ENCODE results near the gene CSMD2. TPM values are rescaled to one million over a fixed set of nuclear protein-coding genes. Genes with fewer than 3 reads are reported as not detected.

Gene CSMD2
- total RNA-seq, 4 donors from 2014 or later, result 8.6 TPM; not detected in 3

GRCh38 chr1:33618636-33619035 lies 546.4 kb downstream of the CSMD2 start:
- no peak for DNase-seq
- H3K36me3 ChIP-seq, result no peaks in the 10 kb centered on the region
- no peaks in the 10 kb centered on the region for H3K9me3 ChIP-seq
- no peaks in the 10 kb centered on the region for H3K4me1 ChIP-seq
- intact Hi-C loops (cut with DNase I; ENCODE audit: low total_unique reads), result no loop called here
- TF ChIP-seq POLR2A (IDR thresholded peaks at IDR 0.05), result no peak
- no peak for TF ChIP-seq CTCF (IDR thresholded peaks at IDR 0.05)
- no peak overlapping the region for H3K27ac ChIP-seq
- H3K4me3 ChIP-seq, result no peak overlapping the region
- H3K27me3 ChIP-seq, result no peaks in the 10 kb centered on the region

GRCh38 chr1:33617451-33617850 lies 547.6 kb downstream of the CSMD2 start:
- no peak overlapping the region for H3K27ac ChIP-seq
- intact Hi-C loops (cut with DNase I; ENCODE audit: low total_unique reads), result no loop called here
- no peaks in the 10 kb centered on the region for H3K27me3 ChIP-seq
- H3K9me3 ChIP-seq, result no peaks in the 10 kb centered on the region
- no peaks in the 10 kb centered on the region for H3K4me1 ChIP-seq
- H3K36me3 ChIP-seq, result no peaks in the 10 kb centered on the region
- no peak for DNase-seq
- no peak overlapping the region for H3K4me3 ChIP-seq
- TF ChIP-seq CTCF (IDR thresholded peaks at IDR 0.05) (no peak), POLR2A (IDR thresholded peaks at IDR 0.05) (no peak)

GRCh38 chr1:33616780-33617179 lies 548.2 kb downstream of the CSMD2 start:
- DNase-seq, result no peak
- H3K9me3 ChIP-seq, result no peaks in the 10 kb centered on the region
- intact Hi-C loops (cut with DNase I; ENCODE audit: low total_unique reads), result no loop called here

GRCh38 chr1:33615546-33615945 lies 549.5 kb downstream of the CSMD2 start:
- H3K27me3 ChIP-seq, result no peaks in the 10 kb centered on the region
- H3K4me3 ChIP-seq, result no peak overlapping the region
- DNase-seq, result no peak
- no peaks in the 10 kb centered on the region for H3K9me3 ChIP-seq
- intact Hi-C loops (cut with DNase I; ENCODE audit: low total_unique reads), result no loop called here
- TF ChIP-seq POLR2A (IDR thresholded peaks at IDR 0.05) (no peak), CTCF (IDR thresholded peaks at IDR 0.05) (no peak)
- no peak overlapping the region for H3K27ac ChIP-seq
- H3K36me3 ChIP-seq, result no peaks in the 10 kb centered on the region
- H3K4me1 ChIP-seq, result no peaks in the 10 kb centered on the region

More at GRCh38 chr1:33616780-33617179, 548.2 kb downstream of the CSMD2 start:
- H3K27ac ChIP-seq, result no peak overlapping the region
- TF ChIP-seq POLR2A (IDR thresholded peaks at IDR 0.05), result no peak
- no peak for TF ChIP-seq CTCF (IDR thresholded peaks at IDR 0.05)
- H3K27me3 ChIP-seq, result no peaks in the 10 kb centered on the region
- H3K36me3 ChIP-seq, result no peaks in the 10 kb centered on the region
- H3K4me1 ChIP-seq, result no peaks in the 10 kb centered on the region
- H3K4me3 ChIP-seq, result no peak overlapping the region

- TF ChIP-seq CTCF (IDR thresholded peaks at IDR 0.05), result no peak
- no peak for TF ChIP-seq POLR2A (IDR thresholded peaks at IDR 0.05)
- Histone ChIP-seq H3K36me3 (no peaks in the 10 kb centered on the region), H3K4me3 (no peak overlapping the region), H3K27ac (no peak overlapping the region), H3K9me3 (no peaks in the 10 kb centered on the region), H3K4me1 (no peaks in the 10 kb centered on the region), H3K27me3 (no peaks in the 10 kb centered on the region)
- intact Hi-C loops (cut with DNase I; ENCODE audit: low total_unique reads), result no loop called here
- no peak for DNase-seq
These were observed 554.1 kb downstream of the CSMD2 start for GRCh38 chr1:33610864-33611455.
